ENCODE measurements around the gene TRAF2. TPM values are rescaled to one million over a fixed set of nuclear protein-coding genes. Genes with fewer than 3 reads are reported as not detected.

The TRAF2 gene
- total and polyA plus RNA-seq, 2 of the 13 experiments (the other 11 are each of a cell fraction or from before 2014, with no cell fraction given) = 12.4 to 13.6 TPM

DNA sequence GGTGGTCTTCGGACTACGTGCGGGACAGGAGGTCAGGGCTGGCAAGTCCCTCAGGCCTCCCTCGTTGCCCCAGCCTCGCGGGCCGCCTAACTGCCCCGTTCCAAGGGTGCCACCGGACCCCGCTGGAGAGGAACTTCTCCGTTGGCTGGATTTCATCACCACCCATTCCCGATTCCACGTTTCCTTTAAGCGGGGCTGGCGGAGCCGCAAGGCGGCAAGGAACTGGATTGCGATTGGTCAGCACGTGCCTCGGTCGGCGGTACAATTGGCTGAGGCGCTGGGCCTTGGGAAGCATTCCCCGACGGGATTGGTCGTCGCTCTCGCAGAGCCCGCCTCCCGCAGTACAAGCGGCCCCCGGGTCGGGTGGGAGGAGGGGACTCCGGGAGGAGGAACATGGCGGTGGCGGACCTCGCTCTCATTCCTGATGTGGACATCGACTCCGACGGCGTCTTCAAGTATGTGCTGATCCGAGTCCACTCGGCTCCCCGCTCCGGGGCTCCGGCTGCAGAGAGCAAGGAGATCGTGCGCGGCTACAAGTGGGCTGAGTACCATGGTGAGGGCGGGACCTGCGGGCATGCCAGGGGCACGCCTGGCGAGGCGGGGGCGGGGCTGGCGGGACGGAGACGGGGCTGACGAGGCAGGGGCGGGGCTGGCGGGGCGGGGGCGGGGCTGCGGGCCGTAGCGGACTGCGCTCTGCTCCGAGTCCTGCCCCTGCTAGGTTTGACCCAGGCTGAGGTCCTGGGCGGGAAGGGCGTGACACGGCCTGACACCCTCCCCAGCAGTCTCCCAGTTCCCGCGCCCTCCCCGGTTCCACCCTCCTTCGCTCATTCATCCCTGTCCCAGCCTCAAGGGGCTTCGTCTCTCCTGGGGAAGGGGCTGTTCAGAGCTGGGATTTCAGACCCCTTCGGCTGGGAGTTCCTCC is 37.0 kb upstream of the TRAF2 start, which contains the start of gene PHPT1 (continued):
- TF ChIP-seq RELA (CRISPR knock-in tag; IDR thresholded peaks at IDR 0.05) = peak; percentile 81; the same call in 1 of the 2 replicates
- TF ChIP-seq TGIF2 (CRISPR knock-in tag; IDR thresholded peaks at IDR 0.05) = peak; percentile 70
- TF ChIP-seq KDM2A (CRISPR knock-in tag; IDR thresholded peaks at IDR 0.05; ENCODE audit: borderline replicate concordance, low read depth) = peak; percentile 94
- peak; percentile 45; the same call in 1 of the 2 replicates for TF ChIP-seq ZNF543 (CRISPR knock-in tag; IDR thresholded peaks at IDR 0.05)
- no peak for TF ChIP-seq ZNF282 (IDR thresholded peaks at IDR 0.05; ENCODE audit: partially characterized antibody)
- TF ChIP-seq GTF3A (CRISPR knock-in tag; conservative IDR thresholded peaks at IDR 0.05) = 0 out of 2 replicates have a peak, but pooled peaks have one; percentile 40
- no peak; the same call in 1 of the 2 replicates for TF ChIP-seq ZNF12 (CRISPR knock-in tag; IDR thresholded peaks at IDR 0.05)
- TF ChIP-seq SNAI1 (CRISPR knock-in tag; IDR thresholded peaks at IDR 0.05; ENCODE audit: borderline replicate concordance) = no peak
- TF ChIP-seq, protein P1, sequence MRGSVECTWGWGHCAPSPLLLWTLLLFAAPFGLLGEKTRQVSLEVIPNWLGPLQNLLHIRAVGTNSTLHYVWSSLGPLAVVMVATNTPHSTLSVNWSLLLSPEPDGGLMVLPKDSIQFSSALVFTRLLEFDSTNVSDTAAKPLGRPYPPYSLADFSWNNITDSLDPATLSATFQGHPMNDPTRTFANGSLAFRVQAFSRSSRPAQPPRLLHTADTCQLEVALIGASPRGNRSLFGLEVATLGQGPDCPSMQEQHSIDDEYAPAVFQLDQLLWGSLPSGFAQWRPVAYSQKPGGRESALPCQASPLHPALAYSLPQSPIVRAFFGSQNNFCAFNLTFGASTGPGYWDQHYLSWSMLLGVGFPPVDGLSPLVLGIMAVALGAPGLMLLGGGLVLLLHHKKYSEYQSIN (CRISPR knock-in tag; IDR thresholded peaks at IDR 0.05; ENCODE audit: borderline replicate concordance) = no peak
- TF ChIP-seq CBX1 (IDR thresholded peaks at IDR 0.05; ENCODE audit: low read depth) = peak; percentile 84
- TF ChIP-seq, protein P2, sequence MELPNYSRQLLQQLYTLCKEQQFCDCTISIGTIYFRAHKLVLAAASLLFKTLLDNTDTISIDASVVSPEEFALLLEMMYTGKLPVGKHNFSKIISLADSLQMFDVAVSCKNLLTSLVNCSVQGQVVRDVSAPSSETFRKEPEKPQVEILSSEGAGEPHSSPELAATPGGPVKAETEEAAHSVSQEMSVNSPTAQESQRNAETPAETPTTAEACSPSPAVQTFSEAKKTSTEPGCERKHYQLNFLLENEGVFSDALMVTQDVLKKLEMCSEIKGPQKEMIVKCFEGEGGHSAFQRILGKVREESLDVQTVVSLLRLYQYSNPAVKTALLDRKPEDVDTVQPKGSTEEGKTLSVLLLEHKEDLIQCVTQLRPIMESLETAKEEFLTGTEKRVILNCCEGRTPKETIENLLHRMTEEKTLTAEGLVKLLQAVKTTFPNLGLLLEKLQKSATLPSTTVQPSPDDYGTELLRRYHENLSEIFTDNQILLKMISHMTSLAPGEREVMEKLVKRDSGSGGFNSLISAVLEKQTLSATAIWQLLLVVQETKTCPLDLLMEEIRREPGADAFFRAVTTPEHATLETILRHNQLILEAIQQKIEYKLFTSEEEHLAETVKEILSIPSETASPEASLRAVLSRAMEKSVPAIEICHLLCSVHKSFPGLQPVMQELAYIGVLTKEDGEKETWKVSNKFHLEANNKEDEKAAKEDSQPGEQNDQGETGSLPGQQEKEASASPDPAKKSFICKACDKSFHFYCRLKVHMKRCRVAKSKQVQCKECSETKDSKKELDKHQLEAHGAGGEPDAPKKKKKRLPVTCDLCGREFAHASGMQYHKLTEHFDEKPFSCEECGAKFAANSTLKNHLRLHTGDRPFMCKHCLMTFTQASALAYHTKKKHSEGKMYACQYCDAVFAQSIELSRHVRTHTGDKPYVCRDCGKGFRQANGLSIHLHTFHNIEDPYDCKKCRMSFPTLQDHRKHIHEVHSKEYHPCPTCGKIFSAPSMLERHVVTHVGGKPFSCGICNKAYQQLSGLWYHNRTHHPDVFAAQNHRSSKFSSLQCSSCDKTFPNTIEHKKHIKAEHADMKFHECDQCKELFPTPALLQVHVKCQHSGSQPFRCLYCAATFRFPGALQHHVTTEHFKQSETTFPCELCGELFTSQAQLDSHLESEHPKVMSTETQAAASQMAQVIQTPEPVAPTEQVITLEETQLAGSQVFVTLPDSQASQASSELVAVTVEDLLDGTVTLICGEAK (IDR thresholded peaks at IDR 0.05) = no peak
- TF ChIP-seq, protein P2 (CRISPR knock-in tag; IDR thresholded peaks at IDR 0.05) = 0 out of 2 replicates have a peak, but pooled peaks have one; percentile 33
- 0 out of 2 replicates have a peak, but pooled peaks have one; percentile 32 for TF ChIP-seq ZNF775 (CRISPR knock-in tag; IDR thresholded peaks at IDR 0.05; ENCODE audit: borderline replicate concordance)
- no peak for TF ChIP-seq STAG1 (CRISPR knock-in tag; IDR thresholded peaks at IDR 0.05)
- peak; percentile 20; the same call in 1 of the 2 replicates for TF ChIP-seq ZBTB20 (CRISPR knock-in tag; IDR thresholded peaks at IDR 0.05; ENCODE audit: borderline replicate concordance, low read depth)
- peak; percentile 90 for TF ChIP-seq ERF (CRISPR knock-in tag; IDR thresholded peaks at IDR 0.05)
- TF ChIP-seq SOX13 (IDR thresholded peaks at IDR 0.05) = no peak
- TF ChIP-seq SOX13 (CRISPR knock-in tag; conservative IDR thresholded peaks at IDR 0.05 in 1 of 2, IDR thresholded peaks at IDR 0.05 in 1 of 2) = peak in 1 of 2 experiments; percentile 3; a peak in 1 of 4 replicates
- TF ChIP-seq HOXA3 (CRISPR knock-in tag; IDR thresholded peaks at IDR 0.05) = peak; percentile 77
